H9 (cell line): ENCODE data around the gene ENPP5. TPM values are rescaled to one million over a fixed set of nuclear protein-coding genes. Genes with fewer than 3 reads are reported as not detected.
"Not testable (repeated sequence)": the region's sequence is repeated elsewhere in the genome, so short reads cannot be mapped to it uniquely, and the experiment has no call there.

Experiments
- DNase-seq: peaks from one replicate; pipeline ENCODE4 v3.0.0-alpha.2; 2017
- H2AFZ ChIP-seq: one replicate; pipeline ENCODE4 v1.6.1; 2013; ENCODE audit warnings: mild to moderate bottlenecking, low read length, control low read depth, moderate library complexity
- H2AK5ac ChIP-seq: 2 replicates; pipeline ENCODE4 v1.6.1; 2013; ENCODE audit warnings: low read length, control low read depth, mixed read lengths; ENCODE audit not compliant: insufficient read length
- H2BK120ac ChIP-seq: one replicate; pipeline ENCODE4 v1.6.1; 2013; ENCODE audit warnings: low read depth, mild to moderate bottlenecking, low read length, control low read depth, inconsistent platforms; ENCODE audit not compliant: poor library complexity, severe bottlenecking
- H2BK12ac ChIP-seq: 2 replicates; pipeline ENCODE4 v1.6.1; 2013; ENCODE audit warnings: low read length, control low read depth, mixed read lengths, low read depth; ENCODE audit not compliant: insufficient read length
- H2BK15ac ChIP-seq: 2 replicates; pipeline ENCODE4 v1.6.1; 2013; ENCODE audit warnings: low read depth, low read length, control low read depth
- H2BK20ac ChIP-seq: one replicate; pipeline ENCODE4 v1.6.1; 2013; ENCODE audit warnings: low read depth, mild to moderate bottlenecking, low read length, control low read depth, inconsistent platforms; ENCODE audit not compliant: poor library complexity, severe bottlenecking
- H2BK5ac ChIP-seq: 2 replicates; pipeline ENCODE4 v1.6.1; 2013; ENCODE audit warnings: low read length, control low read depth, mixed read lengths; ENCODE audit not compliant: insufficient read length
- H3K14ac ChIP-seq: 2 replicates; pipeline ENCODE4 v1.6.1; 2013; ENCODE audit warnings: low read length, control low read depth; ENCODE audit not compliant: insufficient read depth
- H3K18ac ChIP-seq: 2 replicates; pipeline ENCODE4 v1.6.1; 2013; ENCODE audit warnings: low read depth, mild to moderate bottlenecking, mixed read lengths, low read length, control low read depth; ENCODE audit not compliant: insufficient read length
- H3K23ac ChIP-seq: 2 replicates; pipeline ENCODE4 v1.6.1; 2013; ENCODE audit warnings: low read length, control low read depth, mixed read lengths, low read depth; ENCODE audit not compliant: insufficient read length
- H3K23me2 ChIP-seq: 2 replicates; pipeline ENCODE4 v1.6.1; 2013; ENCODE audit warnings: low read depth, mild to moderate bottlenecking, mixed read lengths, low read length, control low read depth; ENCODE audit not compliant: insufficient read length, poor library complexity, severe bottlenecking
- H3K27ac ChIP-seq: 2 replicates; pipeline ENCODE4 v1.5.1; 2013; ENCODE audit warnings: low read length, control low read depth, mixed read lengths, low read depth; ENCODE audit not compliant: insufficient read length
- H3K27me3 ChIP-seq: 2 replicates; pipeline ENCODE4 v1.6.1; 2013; ENCODE audit warnings: low read length, control low read depth, inconsistent platforms; ENCODE audit not compliant: insufficient read depth
- H3K4ac ChIP-seq: 2 replicates; pipeline ENCODE4 v1.6.1; 2013; ENCODE audit warnings: low read depth, mild to moderate bottlenecking, control low read depth, inconsistent platforms, low read length, moderate library complexity
- H3K4me1 ChIP-seq: 2 replicates; pipeline ENCODE4 v1.6.1; 2013; ENCODE audit warnings: low read length, control low read depth, inconsistent platforms; ENCODE audit not compliant: insufficient read depth
- H3K4me2 ChIP-seq: 2 replicates; pipeline ENCODE4 v1.6.1; 2013; ENCODE audit warnings: low read length, control low read depth, mixed read lengths; ENCODE audit not compliant: insufficient read length, insufficient read depth
- H3K56ac ChIP-seq: 2 replicates; pipeline ENCODE4 v1.6.1; 2013; ENCODE audit warnings: low read depth, mild to moderate bottlenecking, mixed read lengths, low read length, control low read depth; ENCODE audit not compliant: insufficient read length
- H3K79me1 ChIP-seq: 2 replicates; pipeline ENCODE4 v1.6.1; 2013; ENCODE audit warnings: low read depth, mild to moderate bottlenecking, moderate library complexity, low read length, control low read depth, inconsistent platforms; ENCODE audit not compliant: insufficient read depth, poor library complexity, severe bottlenecking
- H3K79me2 ChIP-seq: 2 replicates; pipeline ENCODE4 v1.6.1; 2013; ENCODE audit warnings: low read length, control low read depth, inconsistent platforms; ENCODE audit not compliant: insufficient read depth
- H3K9ac ChIP-seq: 2 replicates; pipeline ENCODE4 v1.6.1; 2013; ENCODE audit warnings: low read length, control low read depth, mixed read lengths; ENCODE audit not compliant: insufficient read length; ENCODE audit errors: extremely low read depth
- H3K9me3 ChIP-seq: one replicate; pipeline ENCODE4 v1.6.1; 2013; ENCODE audit warnings: low read depth, low read length, inconsistent platforms; ENCODE audit not compliant: control insufficient read depth
- H3T11ph ChIP-seq: one replicate; pipeline ENCODE4 v1.6.1; 2013; ENCODE audit warnings: mild to moderate bottlenecking, low read length, control low read depth, inconsistent platforms
- H4K20me1 ChIP-seq: one replicate; pipeline ENCODE4 v1.6.1; 2013; ENCODE audit not compliant: control insufficient read depth, insufficient read length, insufficient read depth
- H4K5ac ChIP-seq: 2 replicates; pipeline ENCODE4 v1.6.1; 2013; ENCODE audit warnings: low read depth, mild to moderate bottlenecking, mixed read lengths, low read length, control low read depth; ENCODE audit not compliant: insufficient read length
- H4K8ac ChIP-seq: replicated peaks from 2 replicates; pipeline ENCODE4 v1.6.1; 2013; ENCODE audit warnings: low read length, control low read depth, mixed read lengths, low read depth; ENCODE audit not compliant: insufficient read length
- H4K91ac ChIP-seq: 2 replicates; pipeline ENCODE4 v1.6.1; 2013; ENCODE audit warnings: low read depth, mild to moderate bottlenecking, moderate library complexity, mixed read lengths, low read length, control low read depth; ENCODE audit not compliant: insufficient read length
- H3K27ac Mint-ChIP-seq, 3 experiments: 2 replicates in 2 of 3; 3 replicates in 1 of 3; pipeline ENCODE4 v1.8.0; 2020 to 2021; ENCODE audit warnings: mixed read lengths in 3 of 3, mild to moderate bottlenecking in 1 of 3, moderate library complexity in 1 of 3
- H3K27me3 Mint-ChIP-seq: 2 replicates; pipeline ENCODE4 v1.8.0; 2021; ENCODE audit warnings: low read depth, mild to moderate bottlenecking, moderate library complexity, mixed read lengths
- H3K36me3 Mint-ChIP-seq, 3 experiments: 2 replicates in 2 of 3; 3 replicates in 1 of 3; pipeline ENCODE4 v1.8.0; 2020 to 2021; ENCODE audit warnings: low read depth in 3 of 3, mixed read lengths in 3 of 3; ENCODE audit not compliant: insufficient read depth in 1 of 3
- H3K4me1 Mint-ChIP-seq, 2 experiments: 2 replicates each; pipeline ENCODE4 v1.8.0; 2020; ENCODE audit warnings: mixed read lengths in 2 of 2
- H3K4me3 Mint-ChIP-seq, 2 experiments: 2 replicates in 1 of 2; 3 replicates in 1 of 2; pipeline ENCODE4 v1.8.0; 2020 to 2021; ENCODE audit warnings: mild to moderate bottlenecking in 2 of 2, mixed read lengths in 2 of 2, moderate library complexity in 1 of 2
- H3K9me3 Mint-ChIP-seq, 2 experiments: 2 replicates in 1 of 2; 3 replicates in 1 of 2; pipeline ENCODE4 v1.8.0; 2020; ENCODE audit warnings: mild to moderate bottlenecking in 2 of 2, mixed read lengths in 2 of 2, moderate library complexity in 1 of 2
- CTCF ChIP-seq: fragments of 200-600 bp; sonication (generic); conservative IDR thresholded peaks from 3 replicates; pipeline ENCODE4 v1.8.0; 2021; ENCODE audit warnings: antibody characterized with exemption, mild to moderate bottlenecking
- WGBS: extraction: QIAGEN DNeasy Blood & Tissue Kit; methylation state at CpG from one replicate; pipeline ENCODE4 v1.1.7; 2013; ENCODE audit warnings: missing lambda C conversion rate, low lambda C conversion rate, mixed read lengths; ENCODE audit not compliant: insufficient read length; ENCODE audit errors: extremely low coverage; 5-methylcytosine and 5-hydroxymethylcytosine counted together
- total RNA-seq: library from RNA; stranded (reverse); gene quantifications from 2 replicates; pipeline ENCODE4 v1.2.1, GENCODE V29; 2021

Gene ENPP5
- total RNA-seq, 1 experiment from 2014 or later, result 4.6 TPM

- no peaks in the 10 kb centered on the region for H3K36me3 Mint-ChIP-seq
- H2BK20ac ChIP-seq, result no peak overlapping the region
- no peak overlapping the region for H3K4me2 ChIP-seq
- no peak overlapping the region for H4K8ac ChIP-seq
- H3K23ac ChIP-seq, result no peak overlapping the region
- no peak for DNase-seq
- no peaks in the 10 kb centered on the region for H4K20me1 ChIP-seq
- no peak overlapping the region for H2AK5ac ChIP-seq
- no peaks in the 10 kb centered on the region for H3K79me1 ChIP-seq
- no peak overlapping the region for H3K27ac ChIP-seq
- H3K27ac Mint-ChIP-seq, result no peak overlapping the region
- no peak overlapping the region for H3K14ac ChIP-seq
- peaks cover 8% of the 10 kb centered on the region for H3K27me3 Mint-ChIP-seq
- H3K27me3 ChIP-seq, result no peaks in the 10 kb centered on the region
- no CpG with 5 or more reads among the region's 2 CpGs for WGBS
- H3K4me1 Mint-ChIP-seq, result peaks cover 10% of the 10 kb centered on the region in 2 experiments
- H4K91ac ChIP-seq, result no peak overlapping the region
- H3K56ac ChIP-seq, result no peak overlapping the region
- H4K5ac ChIP-seq, result no peak overlapping the region
- H2BK12ac ChIP-seq, result no peak overlapping the region
- H3K23me2 ChIP-seq, result peaks cover 8% of the 10 kb centered on the region
- no peak overlapping the region for H2BK15ac ChIP-seq
- H3K9ac ChIP-seq, result no peak overlapping the region
- H2AFZ ChIP-seq, result no peak overlapping the region
- no peak overlapping the region for H2BK120ac ChIP-seq
- H2BK5ac ChIP-seq, result no peak overlapping the region
- no peaks in the 10 kb centered on the region for H3K79me2 ChIP-seq
- no peak overlapping the region for H3T11ph ChIP-seq
- H3K4me3 Mint-ChIP-seq, result no peak overlapping the region
- H3K18ac ChIP-seq, result no peak overlapping the region
- H3K9me3 ChIP-seq, result no peaks in the 10 kb centered on the region
- H3K4me1 ChIP-seq, result peaks cover 2% of the 10 kb centered on the region; the same call in 1 of the 2 replicates
- no peaks in the 10 kb centered on the region; a peak in 1 of 5 replicates for H3K9me3 Mint-ChIP-seq
- TF ChIP-seq CTCF, result no peak
- no peak overlapping the region for H3K4ac ChIP-seq
Observed at GRCh38 chr6:46134216-46134615, 36.6 kb downstream of the ENPP5 start.

GRCh38 chr6:46131291-46131690 is 39.5 kb downstream of the ENPP5 start:
- H2BK5ac ChIP-seq, H3K79me1 ChIP-seq, H3K27me3 ChIP-seq, H2AK5ac ChIP-seq, H2AFZ ChIP-seq, H4K5ac ChIP-seq, H4K91ac ChIP-seq, H3K4me3 Mint-ChIP-seq, H4K8ac ChIP-seq, H3K27ac Mint-ChIP-seq, H3K9ac ChIP-seq, H3K23ac ChIP-seq, H2BK15ac ChIP-seq, H3K56ac ChIP-seq, H3K4me2 ChIP-seq, H3K23me2 ChIP-seq, H3K14ac ChIP-seq, H3K9me3 ChIP-seq, H2BK120ac ChIP-seq, H3K27ac ChIP-seq, H3K36me3 Mint-ChIP-seq, H2BK20ac ChIP-seq, DNase-seq, H3K79me2 ChIP-seq, H3K9me3 Mint-ChIP-seq, H3K4ac ChIP-seq, H3K4me1 ChIP-seq, H4K20me1 ChIP-seq, H3T11ph ChIP-seq, H3K18ac ChIP-seq, H2BK12ac ChIP-seq: not testable (repeated sequence)
- WGBS, result no CpG with 5 or more reads among the region's 1 CpG
- H3K27me3 Mint-ChIP-seq, result peaks cover 17% of the 10 kb centered on the region
- peaks cover 13 to 17% of the 10 kb centered on the region in 2 experiments for H3K4me1 Mint-ChIP-seq
